Fibroblast of pulmonary artery (primary cell): Measurements from ENCODE around the gene ATOSB.
A peak's percentile ranks its signal among the peaks of the same experiment; 100 is the strongest.

ENCODE experiments used
- DNase-seq: peaks from one replicate; pipeline ENCODE4 v3.0.0-alpha.2; 2010; ENCODE audit warnings: low read depth
- H3K4me3 ChIP-seq: replicated peaks from 2 replicates; pipeline ENCODE4 v1.5.1; 2011; ENCODE audit warnings: low read depth, mild to moderate bottlenecking, control low read depth, low read length, moderate library complexity
- TF ChIP-seq, protein P1 (sequence below): IDR thresholded peaks from 2 replicates; pipeline ENCODE4 v1.5.1; 2011; ENCODE audit warnings: mild to moderate bottlenecking, control low read depth, low read length, inconsistent platforms; ENCODE audit errors: missing control alignments

Gene ATOSB

DNA sequence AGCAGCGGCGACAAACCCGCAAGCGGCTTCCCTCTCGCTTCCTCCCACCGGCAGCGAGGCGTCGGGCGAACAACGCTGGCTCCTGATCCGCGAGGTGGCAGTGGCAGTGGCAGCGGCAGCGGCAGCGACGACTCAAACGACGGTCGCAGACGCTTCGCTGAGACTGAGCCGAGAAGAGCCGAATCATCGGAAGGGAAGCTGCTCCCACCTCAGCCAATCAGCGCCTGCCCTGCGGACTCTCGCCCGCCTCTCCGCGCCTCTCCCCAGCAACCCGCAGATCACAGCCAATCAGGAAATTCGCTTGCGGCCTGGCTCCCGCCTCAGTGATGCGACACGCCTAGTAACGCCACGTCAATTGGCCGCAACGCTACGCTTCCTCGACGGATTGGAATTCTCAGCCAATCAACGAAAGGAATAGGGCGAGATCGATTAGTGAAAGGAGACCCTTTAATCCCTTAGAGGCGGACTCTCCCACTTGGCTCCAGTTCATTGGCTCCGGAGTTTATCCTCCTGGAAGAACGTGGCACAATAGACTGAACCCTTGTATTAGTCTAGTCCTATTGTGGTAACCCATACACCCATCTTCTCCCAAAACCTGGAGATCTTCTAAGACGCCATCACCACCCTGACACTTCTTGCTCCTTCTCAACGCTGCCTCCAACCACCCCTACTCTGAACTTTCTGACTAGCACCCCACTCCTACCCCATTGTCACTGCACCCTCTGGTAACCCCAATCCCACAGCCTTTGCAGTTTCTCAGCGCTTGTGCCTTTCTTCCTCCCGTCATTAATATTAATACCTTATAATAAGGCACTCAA is 43.0 kb downstream of the ATOSB start, which contains the start of gene VCP:
Gene VCP, minus strand, starts transcription at position 165 of the 818 bp plus-strand sequence. CDS start 272 bp downstream, outside the sequence.
- DNase-seq = peak; percentile 100
- peak within 1 kb of the TSS; percentile 97 for H3K4me3 ChIP-seq
- TF ChIP-seq, protein P1, sequence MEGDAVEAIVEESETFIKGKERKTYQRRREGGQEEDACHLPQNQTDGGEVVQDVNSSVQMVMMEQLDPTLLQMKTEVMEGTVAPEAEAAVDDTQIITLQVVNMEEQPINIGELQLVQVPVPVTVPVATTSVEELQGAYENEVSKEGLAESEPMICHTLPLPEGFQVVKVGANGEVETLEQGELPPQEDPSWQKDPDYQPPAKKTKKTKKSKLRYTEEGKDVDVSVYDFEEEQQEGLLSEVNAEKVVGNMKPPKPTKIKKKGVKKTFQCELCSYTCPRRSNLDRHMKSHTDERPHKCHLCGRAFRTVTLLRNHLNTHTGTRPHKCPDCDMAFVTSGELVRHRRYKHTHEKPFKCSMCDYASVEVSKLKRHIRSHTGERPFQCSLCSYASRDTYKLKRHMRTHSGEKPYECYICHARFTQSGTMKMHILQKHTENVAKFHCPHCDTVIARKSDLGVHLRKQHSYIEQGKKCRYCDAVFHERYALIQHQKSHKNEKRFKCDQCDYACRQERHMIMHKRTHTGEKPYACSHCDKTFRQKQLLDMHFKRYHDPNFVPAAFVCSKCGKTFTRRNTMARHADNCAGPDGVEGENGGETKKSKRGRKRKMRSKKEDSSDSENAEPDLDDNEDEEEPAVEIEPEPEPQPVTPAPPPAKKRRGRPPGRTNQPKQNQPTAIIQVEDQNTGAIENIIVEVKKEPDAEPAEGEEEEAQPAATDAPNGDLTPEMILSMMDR = no peak

DNA sequence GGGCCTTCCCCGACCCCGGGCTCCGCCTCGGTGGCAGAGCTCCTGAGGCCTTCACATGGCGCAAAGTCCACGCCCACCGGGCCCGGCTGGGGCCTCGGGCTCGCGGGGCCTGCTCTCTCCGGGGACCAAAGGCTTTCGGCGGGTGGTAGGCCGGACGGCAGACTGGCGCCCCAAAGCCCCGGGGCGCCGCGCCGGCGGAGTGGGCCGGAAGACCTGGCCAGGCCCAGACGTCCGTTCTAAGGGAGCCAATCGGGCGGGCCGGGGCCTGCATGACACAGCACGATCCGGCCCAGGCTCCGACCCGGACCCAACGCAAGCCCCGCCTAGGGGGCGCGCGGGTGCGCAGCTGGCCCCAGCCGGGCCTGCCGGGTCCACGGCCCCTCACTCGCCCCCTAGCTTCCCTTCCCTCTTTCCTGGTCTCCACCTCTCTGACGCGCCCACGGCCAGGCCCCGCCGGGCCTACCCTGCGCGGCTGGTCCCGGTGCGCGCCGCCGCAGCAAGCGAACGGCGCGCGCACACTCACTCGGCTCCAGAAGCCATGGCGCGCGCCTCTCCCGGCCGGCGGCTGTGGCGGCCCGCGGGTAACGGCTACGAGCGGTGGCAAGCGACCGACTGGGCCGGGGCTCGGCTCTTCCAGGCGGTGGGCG is 43.7 kb downstream of the ATOSB start:
- DNase-seq = peak; percentile 89
- H3K4me3 ChIP-seq = peak overlapping the region; percentile 97
- TF ChIP-seq, protein P1 = peak; percentile 7

DNA sequence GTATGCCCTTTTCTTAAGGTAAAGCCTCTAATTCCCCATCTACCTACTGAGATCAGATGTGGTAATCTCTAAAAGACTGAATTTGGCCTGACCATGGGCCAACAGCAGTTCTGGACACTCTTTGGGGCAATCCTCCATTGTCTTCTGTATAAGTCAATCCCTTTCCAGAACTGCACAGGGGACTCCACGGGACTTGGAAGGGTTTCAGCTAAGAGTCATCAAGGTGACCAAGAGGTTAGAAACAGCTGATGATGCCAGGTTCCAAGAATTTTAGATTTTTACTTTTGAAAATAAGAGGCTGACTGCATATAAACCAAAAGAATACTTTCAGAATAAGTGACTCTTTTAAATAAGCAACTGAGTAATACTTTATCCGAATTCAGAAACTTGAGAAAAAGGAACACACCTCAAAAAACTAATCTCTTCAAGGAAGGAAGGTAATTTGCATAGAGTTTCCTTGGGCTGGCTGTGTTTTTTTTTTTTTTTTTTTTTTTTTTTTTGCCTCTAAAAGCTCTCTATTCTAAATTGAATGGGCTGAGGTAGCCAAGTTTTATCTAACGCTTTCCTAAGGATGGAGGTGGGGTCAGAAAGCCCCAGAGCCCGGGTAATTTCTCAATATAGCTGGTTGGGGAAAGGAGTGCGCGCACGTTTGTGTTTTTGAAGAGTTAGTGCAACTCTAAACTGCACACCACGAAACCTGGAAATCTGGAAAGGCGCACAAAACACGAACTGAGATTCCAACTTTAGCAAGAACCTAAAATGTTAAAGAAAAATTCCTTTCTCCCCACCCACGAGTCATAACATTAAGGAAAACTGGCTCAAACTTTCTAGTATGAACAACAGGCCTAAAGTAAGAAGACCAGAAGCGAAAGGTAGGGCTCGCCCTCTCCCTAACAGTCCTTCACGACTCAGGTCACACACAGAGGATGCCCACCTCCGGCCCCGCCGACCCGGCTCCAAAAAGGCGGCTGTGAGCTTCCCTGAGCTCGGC is 44.5 kb downstream of the ATOSB start:
- TF ChIP-seq, protein P1 = no peak
- DNase-seq = peak; percentile 30

DNA sequence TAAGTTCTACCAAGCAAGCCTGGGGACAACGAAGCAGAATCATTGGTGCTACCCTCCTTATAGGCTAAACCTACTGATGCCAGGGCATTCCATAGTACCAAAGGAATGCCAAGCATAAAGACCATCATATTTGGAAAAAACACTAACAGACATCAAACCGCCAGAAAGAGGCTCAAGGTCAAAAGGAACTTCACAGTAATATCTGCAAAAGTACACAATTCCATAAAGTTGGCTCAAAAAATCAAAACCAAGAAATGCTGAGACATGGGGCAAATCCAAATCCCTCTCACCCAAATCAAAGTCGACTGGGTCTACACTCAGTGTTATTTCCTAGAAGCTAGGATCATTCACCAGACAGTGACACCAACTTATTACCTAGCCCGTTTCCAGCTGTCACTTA is 46.6 kb downstream of the ATOSB start:
- peak overlapping the region; percentile 7 for H3K4me3 ChIP-seq
- TF ChIP-seq, protein P1 = no peak
- no peak for DNase-seq

More for the DNA sequence above, 44.5 kb downstream of the ATOSB start:
- peak overlapping the region; percentile 97 for H3K4me3 ChIP-seq

DNA sequence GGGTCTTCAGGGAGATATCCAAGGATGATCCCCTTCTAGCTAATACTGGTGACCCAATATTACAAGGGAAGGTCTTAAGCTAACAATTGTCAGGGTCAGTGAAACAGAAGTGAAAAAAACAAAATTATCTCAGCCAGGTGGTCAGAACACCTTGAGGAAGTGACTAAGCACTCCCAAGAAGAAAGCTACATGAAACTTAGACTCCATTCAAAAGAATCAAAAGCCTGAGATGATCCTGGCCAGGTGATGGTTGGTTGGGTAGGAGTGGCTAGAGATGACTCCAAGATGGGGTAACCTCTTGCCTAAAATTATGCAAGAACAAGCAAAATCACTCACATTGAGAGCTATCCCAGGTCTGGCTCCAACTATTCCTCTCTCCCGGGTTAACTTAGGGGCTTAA is 48.6 kb downstream of the ATOSB start:
- H3K4me3 ChIP-seq = no peak overlapping the region
- DNase-seq = no peak
- TF ChIP-seq, protein P1 = no peak

DNA sequence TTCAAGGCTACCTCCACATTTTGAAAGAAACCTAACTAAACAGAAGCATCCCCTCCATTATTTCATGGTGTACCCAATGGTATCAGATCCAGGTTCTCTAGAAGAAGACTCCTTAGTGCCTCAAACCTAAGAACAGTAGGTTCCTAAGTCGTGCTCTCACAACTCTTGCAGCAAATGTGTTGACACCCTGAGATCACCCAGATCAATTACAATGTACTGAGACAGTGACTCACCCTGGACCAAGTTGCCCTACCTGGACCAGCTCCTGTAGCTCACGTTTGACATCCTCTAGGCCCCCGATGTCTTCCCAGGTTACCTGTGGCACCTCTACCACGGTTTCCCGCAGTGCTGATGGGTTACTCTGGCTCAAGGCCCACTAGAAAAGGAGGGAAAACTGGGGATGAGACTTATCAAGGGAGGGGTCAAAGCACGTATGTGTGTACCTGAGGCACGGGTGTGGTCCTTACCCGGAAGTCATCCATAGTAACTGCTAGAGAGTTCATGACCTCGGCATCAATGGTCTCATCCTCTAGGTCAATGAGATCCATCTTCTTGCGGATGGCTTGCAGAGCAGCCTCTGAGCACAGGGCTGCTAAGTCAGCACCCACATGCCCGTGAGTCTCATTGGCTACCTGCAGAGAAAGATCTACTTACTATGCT is 55.0 kb downstream of the ATOSB start:
- DNase-seq = no peak
- TF ChIP-seq, protein P1 = no peak
- no peak overlapping the region for H3K4me3 ChIP-seq
